Activated CD4-positive, alpha-beta memory T cell treated with anti-CD3 and anti-CD28 coated beads, Interleukin-2, amount 10 ng/mL, durations not matched to agents 7 days and 5 days (primary cell): ENCODE results near the gene FFAR4. TPM values are rescaled to one million over a fixed set of nuclear protein-coding genes. Genes with fewer than 3 reads are reported as not detected.

ENCODE experiments used
- CTCF ChIA-PET: fragments of 350-600 bp; sonication (Branson Sonifier 250); formaldehyde crosslinking; loops from one replicate; lab custom pipeline; 2021; ENCODE audit warnings: antibody characterized with exemption, inconsistent platforms; lab: Charles Lee
- POLR2A ChIA-PET: fragments of 350-600 bp; sonication (Branson Sonifier 250); formaldehyde crosslinking; loops from one replicate; lab custom pipeline; 2021; ENCODE audit warnings: antibody characterized with exemption; lab: Charles Lee
- DNase-seq: peaks from one replicate; pipeline ENCODE4 v3.0.0-alpha.2; 2020
- H3K27ac Mint-ChIP-seq: one replicate; pipeline ENCODE4 v1.8.0; 2021; ENCODE audit warnings: mild to moderate bottlenecking, mixed read lengths
- H3K27me3 Mint-ChIP-seq: one replicate; pipeline ENCODE4 v1.8.0; 2021; ENCODE audit warnings: mixed read lengths
- H3K36me3 Mint-ChIP-seq: one replicate; pipeline ENCODE4 v1.8.0; 2021; ENCODE audit warnings: low read depth, mixed read lengths
- H3K4me1 Mint-ChIP-seq: one replicate; pipeline ENCODE4 v1.8.0; 2021; ENCODE audit warnings: mixed read lengths
- H3K4me3 Mint-ChIP-seq: one replicate; pipeline ENCODE4 v1.8.0; 2021; ENCODE audit warnings: mild to moderate bottlenecking, mixed read lengths
- H3K9me3 Mint-ChIP-seq: one replicate; pipeline ENCODE4 v1.8.0; 2021; ENCODE audit warnings: mixed read lengths
- total RNA-seq, 2 experiments: library from RNA; stranded (reverse); gene quantifications; one replicate each; pipeline ENCODE4 v1.2.3, GENCODE V29; 2021

Gene FFAR4
- total RNA-seq, 2 experiments from 2014 or later, result not detected

- no peak overlapping the region for H3K27ac Mint-ChIP-seq
- CTCF ChIA-PET, result no interaction called here
Observed at GRCh38 chr10:93613126-93613525, 46.7 kb downstream of the FFAR4 start.

GRCh38 chr10:93614101-93614825 lies 47.8 kb downstream of the FFAR4 start:
- no peak overlapping the region for H3K27ac Mint-ChIP-seq
- ChIA-PET POLR2A (no interaction called here), CTCF (no interaction called here)
- no peak for DNase-seq
- H3K4me1 Mint-ChIP-seq, result no peaks in the 10 kb centered on the region
- no peaks in the 10 kb centered on the region for H3K36me3 Mint-ChIP-seq
- no peak overlapping the region for H3K4me3 Mint-ChIP-seq
- H3K9me3 Mint-ChIP-seq, result no peaks in the 10 kb centered on the region
- H3K27me3 Mint-ChIP-seq, result no peaks in the 10 kb centered on the region

More at GRCh38 chr10:93613126-93613525, 46.7 kb downstream of the FFAR4 start:
- no peaks in the 10 kb centered on the region for H3K4me1 Mint-ChIP-seq
- POLR2A ChIA-PET, result no interaction called here
- H3K36me3 Mint-ChIP-seq, result no peaks in the 10 kb centered on the region
- peaks cover 3% of the 10 kb centered on the region for H3K27me3 Mint-ChIP-seq
- no peaks in the 10 kb centered on the region for H3K9me3 Mint-ChIP-seq
- DNase-seq, result no peak
- H3K4me3 Mint-ChIP-seq, result no peak overlapping the region

GRCh38 chr10:93615576-93616235 lies 49.2 kb downstream of the FFAR4 start:
- Mint-ChIP-seq H3K36me3 (no peaks in the 10 kb centered on the region), H3K27me3 (no peaks in the 10 kb centered on the region), H3K27ac (no peak overlapping the region)

GRCh38 chr10:93620925-93621324 lies 54.5 kb downstream of the FFAR4 start:
- ChIA-PET CTCF (no interaction called here), POLR2A (no interaction called here)
- no peak for DNase-seq
- Mint-ChIP-seq H3K4me3 (no peak overlapping the region), H3K9me3 (no peaks in the 10 kb centered on the region), H3K27ac (no peak overlapping the region), H3K4me1 (no peaks in the 10 kb centered on the region), H3K27me3 (peaks cover 24% of the 10 kb centered on the region), H3K36me3 (no peaks in the 10 kb centered on the region)

More at GRCh38 chr10:93615576-93616235, 49.2 kb downstream of the FFAR4 start:
- ChIA-PET CTCF (no interaction called here), POLR2A (no interaction called here)
- no peaks in the 10 kb centered on the region for H3K4me1 Mint-ChIP-seq
- no peak overlapping the region for H3K4me3 Mint-ChIP-seq
- no peaks in the 10 kb centered on the region for H3K9me3 Mint-ChIP-seq
- no peak for DNase-seq

DNA sequence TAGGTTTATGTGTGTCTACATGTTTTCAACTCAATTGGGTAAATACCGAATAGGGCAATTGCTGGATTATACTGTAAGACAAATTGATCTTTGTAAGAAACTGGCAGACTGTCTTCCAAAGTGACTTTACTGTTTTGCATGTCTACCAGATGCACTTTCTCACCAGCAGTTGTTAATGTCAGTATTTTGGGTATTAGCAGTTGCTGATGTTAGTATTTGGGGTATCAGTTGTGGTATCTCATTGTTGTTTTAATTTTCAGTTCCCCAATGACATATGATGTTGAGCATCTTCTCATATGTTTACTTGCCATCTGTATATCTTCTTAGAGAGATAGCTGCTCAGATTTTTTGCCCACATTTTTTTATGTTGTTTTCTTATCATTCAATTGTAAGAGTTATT lies 56.5 kb downstream of the FFAR4 start:
- Mint-ChIP-seq H3K4me3 (no peak overlapping the region), H3K4me1 (no peaks in the 10 kb centered on the region), H3K27ac (no peak overlapping the region), H3K36me3 (no peaks in the 10 kb centered on the region), H3K27me3 (peaks cover 24% of the 10 kb centered on the region), H3K9me3 (no peaks in the 10 kb centered on the region)
- ChIA-PET CTCF (no interaction called here), POLR2A (no interaction called here)
- DNase-seq, result no peak

GRCh38 chr10:93628858-93629257 lies 62.4 kb downstream of the FFAR4 start:
- Mint-ChIP-seq H3K9me3 (no peaks in the 10 kb centered on the region), H3K4me1 (no peaks in the 10 kb centered on the region), H3K36me3 (no peaks in the 10 kb centered on the region), H3K27ac (no peak overlapping the region), H3K27me3 (peaks cover 9% of the 10 kb centered on the region), H3K4me3 (no peak overlapping the region)
- CTCF ChIA-PET, result no interaction called here
- POLR2A ChIA-PET, result no interaction called here
- DNase-seq, result no peak

DNA sequence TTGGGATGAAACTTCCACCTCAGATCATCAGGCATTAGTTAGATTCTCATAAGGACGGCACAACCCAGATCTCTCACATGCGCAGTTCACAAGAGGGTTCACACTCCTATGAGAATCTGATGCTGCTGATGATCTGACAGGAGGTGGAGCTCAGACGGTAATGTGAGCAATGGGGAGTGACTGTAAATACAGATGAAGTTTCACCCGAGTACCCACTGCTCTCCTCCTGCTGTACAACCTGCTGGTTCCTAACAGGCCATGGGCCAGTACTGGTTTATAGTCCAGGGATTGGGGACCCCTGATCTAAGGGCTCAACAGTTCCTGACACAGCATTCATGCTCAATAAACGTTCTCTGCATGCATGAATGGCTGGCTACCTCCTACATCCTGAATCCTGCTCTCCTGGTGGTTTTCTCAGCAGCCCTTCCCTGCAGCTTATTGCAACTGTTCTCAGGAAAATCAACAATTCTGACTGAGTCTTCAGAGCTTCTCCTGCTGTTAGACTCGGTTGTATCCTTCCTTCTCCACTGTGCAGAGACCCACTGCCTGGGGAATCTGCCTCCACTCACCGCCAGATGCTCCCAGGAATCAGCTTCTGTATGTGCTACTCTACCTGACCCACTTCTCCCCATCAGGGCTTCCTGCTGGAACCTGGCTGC lies 63.3 kb downstream of the FFAR4 start:
- DNase-seq, result no peak
- Mint-ChIP-seq H3K36me3 (no peaks in the 10 kb centered on the region), H3K9me3 (no peaks in the 10 kb centered on the region), H3K4me3 (no peak overlapping the region), H3K27me3 (peaks cover 5% of the 10 kb centered on the region), H3K4me1 (no peaks in the 10 kb centered on the region), H3K27ac (no peak overlapping the region)
- POLR2A ChIA-PET, result no interaction called here
- CTCF ChIA-PET, result no interaction called here

GRCh38 chr10:93630625-93631557 lies 64.4 kb downstream of the FFAR4 start:
- no peaks in the 10 kb centered on the region for H3K9me3 Mint-ChIP-seq
- DNase-seq, result no peak
- H3K36me3 Mint-ChIP-seq, result no peaks in the 10 kb centered on the region
- ChIA-PET CTCF (no interaction called here), POLR2A (no interaction called here)
- peaks cover 3% of the 10 kb centered on the region for H3K27me3 Mint-ChIP-seq
- no peak overlapping the region for H3K27ac Mint-ChIP-seq
- no peak overlapping the region for H3K4me3 Mint-ChIP-seq
- H3K4me1 Mint-ChIP-seq, result no peaks in the 10 kb centered on the region

Other genes with a start within 250 kb of the FFAR4 start
- gene MYOF, start 84.3 kb upstream of the FFAR4 start, total RNA-seq, result 10 to 100 TPM; 10.8 to 10.9 TPM
- 10 to 100 TPM; 82.5 to 84.6 TPM for gene CEP55, start 70.1 kb upstream of the FFAR4 start, total RNA-seq
- gene RBP4, start 34.6 kb downstream of the FFAR4 start, total RNA-seq, result not detected
- gene PDE6C, start 45.9 kb downstream of the FFAR4 start, total RNA-seq, result not detected
- 10 to 100 TPM; 11.7 to 14.7 TPM for gene FRA10AC1, start 135.9 kb downstream of the FFAR4 start, total RNA-seq
- gene LGI1, start 191.3 kb downstream of the FFAR4 start, total RNA-seq, result not detected